Measurements from ENCODE around the gene SRP9.
A peak's percentile ranks its signal among the peaks of the same experiment; 100 is the strongest.
"Not testable (repeated sequence)": the region's sequence is repeated elsewhere in the genome, so short reads cannot be mapped to it uniquely, and the experiment has no call there.

SRP9 gene

DNA sequence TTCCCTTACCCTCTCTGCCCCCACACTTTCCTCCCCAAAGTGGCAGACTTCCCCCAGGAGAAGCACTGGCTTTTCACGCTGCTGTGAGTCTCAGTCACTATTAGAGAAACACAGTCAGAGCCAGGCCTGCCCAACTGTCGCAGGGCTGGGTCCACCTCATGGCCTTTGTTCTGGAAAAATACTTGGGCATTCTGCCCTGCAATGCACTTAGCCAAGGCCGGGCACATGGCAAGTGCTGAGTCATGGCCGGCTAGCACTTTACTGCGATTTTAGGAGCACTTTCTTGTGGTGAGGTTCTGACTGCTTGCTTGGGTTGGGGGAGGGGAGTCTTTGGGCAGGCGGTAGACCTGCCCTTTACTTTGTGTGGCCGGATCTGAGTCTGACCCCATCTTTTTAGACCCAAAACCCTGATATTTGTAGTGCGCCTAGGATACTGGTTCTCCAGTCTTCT lies 40.0 kb downstream of the SRP9 start:
- peak; percentile 13 for DNase-seq

GRCh38 chr1:225818229-225818628 lies 40.6 kb downstream of the SRP9 start:
- DNase-seq, result no peak

DNA sequence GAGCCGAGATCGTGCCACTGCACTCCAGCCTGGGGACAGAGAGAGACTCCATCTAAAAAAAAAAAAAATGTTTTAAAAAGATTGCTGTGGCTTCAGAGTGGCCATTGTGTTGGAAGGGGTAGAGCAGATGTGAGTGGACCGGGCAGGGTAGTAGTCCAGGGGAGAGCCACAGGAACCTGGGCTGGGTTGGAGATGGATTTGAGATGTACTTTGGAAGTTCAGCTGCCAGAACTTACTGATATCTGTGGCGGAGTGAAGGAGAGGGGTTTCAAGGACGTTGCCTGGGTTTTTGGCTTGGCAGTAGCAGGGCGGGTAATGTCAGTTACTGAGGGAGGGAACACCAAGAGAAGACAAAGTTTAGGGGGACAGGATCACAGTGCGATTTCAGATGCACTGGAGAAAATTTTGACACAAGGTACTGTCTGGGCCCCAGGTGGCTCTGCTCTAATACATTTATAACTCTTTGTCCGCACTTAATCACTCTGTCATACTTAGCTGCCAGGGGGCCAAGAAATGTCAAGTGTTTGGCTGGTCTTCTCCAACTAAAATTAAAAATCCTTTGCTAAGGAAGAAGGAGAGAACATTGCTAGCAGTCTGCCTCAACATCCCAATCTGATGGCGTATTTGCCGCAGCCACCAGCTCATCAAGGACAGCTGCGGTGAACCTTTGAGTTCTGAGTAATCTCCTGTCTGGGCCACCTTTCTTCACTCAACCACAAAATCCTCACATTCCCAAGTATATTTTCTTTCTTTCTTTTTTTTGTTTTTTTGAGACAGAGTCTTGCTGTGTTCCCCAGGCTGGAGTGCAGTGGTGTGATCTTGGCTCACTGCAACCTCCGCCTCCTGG lies 41.9 kb downstream of the SRP9 start:
- DNase-seq, result no peak

DNA sequence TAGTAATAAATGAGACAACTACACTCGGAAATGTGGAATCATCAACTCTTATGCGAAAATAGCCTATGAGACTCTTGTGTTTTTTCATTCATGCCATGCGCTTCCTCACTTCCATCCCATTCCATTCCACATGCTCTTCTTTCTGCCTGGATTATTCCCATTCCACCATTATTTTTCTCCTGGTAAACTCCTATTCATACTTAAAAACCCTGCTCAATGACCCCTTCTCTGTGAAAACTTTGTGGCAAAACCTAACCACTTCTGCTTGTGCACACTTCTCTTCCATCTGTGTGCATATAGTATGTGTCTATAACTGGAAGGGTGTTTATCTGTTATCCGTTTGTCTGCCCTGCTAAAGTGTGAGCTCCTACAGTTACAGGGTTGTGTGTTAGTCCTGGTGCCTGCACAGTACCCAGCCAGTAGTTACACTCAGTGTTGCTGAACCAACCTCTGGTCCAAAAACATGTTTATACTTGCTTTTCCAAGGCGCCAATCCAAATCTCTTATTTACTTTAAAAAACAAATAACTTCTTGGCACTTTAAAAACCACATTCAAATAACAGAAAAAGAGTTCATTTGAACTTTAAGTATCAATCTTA lies 43.0 kb downstream of the SRP9 start:
- DNase-seq, result peak; percentile 23

- DNase-seq, result no peak
Observed at GRCh38 chr1:225822655-225823403, 45.2 kb downstream of the SRP9 start.

DNA sequence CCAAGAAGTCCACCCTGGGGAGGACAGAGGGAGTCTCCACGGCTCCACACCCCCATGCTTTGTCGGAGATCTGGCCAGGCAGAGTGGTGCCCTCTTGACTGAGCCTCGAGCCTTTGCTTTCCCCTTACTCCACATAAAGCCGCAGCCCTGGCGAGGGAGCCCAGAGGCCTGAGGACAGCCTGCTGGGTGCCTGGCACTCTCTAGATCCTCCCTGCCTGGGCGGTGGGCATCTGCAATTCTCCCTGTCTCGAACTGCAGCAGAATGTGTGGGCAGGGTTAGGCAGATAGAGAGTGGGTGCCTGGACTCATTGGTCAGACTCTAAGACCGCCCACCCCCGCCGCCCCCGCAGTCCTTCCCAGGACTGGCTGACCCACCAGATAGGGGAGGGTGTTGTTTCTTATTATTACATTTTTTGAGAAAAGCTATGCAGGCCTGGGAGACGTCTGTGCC lies 46.2 kb downstream of the SRP9 start:
- peak; percentile 21 for DNase-seq

- peak; percentile 88 for DNase-seq
Observed at GRCh38 chr1:225824533-225824941, 46.9 kb downstream of the SRP9 start.

GRCh38 chr1:225825078-225825477 lies 47.5 kb downstream of the SRP9 start:
- DNase-seq, result peak; percentile 80

- peak; percentile 78 for DNase-seq
Observed at GRCh38 chr1:225825607-225826007, 48.0 kb downstream of the SRP9 start.

- no peak for DNase-seq
Observed at GRCh38 chr1:225827076-225827475, 49.5 kb downstream of the SRP9 start.

- no peak for DNase-seq
Observed at GRCh38 chr1:225828706-225829345, 51.2 kb downstream of the SRP9 start.

DNA sequence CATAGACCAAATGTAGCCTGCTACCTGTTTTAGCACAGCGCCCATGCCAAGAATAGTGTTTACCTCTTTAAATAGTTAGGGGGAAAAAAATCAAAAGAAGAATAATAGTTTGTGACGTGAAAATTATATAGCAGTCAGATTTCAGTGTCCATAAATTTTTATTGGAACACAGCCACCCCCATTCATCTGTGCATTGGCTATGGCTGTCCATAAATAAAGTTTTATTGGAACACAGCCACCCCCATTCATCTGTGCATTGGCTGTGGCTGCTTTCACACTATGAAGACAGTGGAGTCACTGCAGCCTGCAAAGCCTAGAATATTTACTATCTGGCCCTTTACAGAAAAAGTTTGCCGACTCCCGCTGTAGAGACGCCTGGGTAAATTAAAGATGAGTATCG lies 53.2 kb downstream of the SRP9 start:
- DNase-seq, result no peak

DNA sequence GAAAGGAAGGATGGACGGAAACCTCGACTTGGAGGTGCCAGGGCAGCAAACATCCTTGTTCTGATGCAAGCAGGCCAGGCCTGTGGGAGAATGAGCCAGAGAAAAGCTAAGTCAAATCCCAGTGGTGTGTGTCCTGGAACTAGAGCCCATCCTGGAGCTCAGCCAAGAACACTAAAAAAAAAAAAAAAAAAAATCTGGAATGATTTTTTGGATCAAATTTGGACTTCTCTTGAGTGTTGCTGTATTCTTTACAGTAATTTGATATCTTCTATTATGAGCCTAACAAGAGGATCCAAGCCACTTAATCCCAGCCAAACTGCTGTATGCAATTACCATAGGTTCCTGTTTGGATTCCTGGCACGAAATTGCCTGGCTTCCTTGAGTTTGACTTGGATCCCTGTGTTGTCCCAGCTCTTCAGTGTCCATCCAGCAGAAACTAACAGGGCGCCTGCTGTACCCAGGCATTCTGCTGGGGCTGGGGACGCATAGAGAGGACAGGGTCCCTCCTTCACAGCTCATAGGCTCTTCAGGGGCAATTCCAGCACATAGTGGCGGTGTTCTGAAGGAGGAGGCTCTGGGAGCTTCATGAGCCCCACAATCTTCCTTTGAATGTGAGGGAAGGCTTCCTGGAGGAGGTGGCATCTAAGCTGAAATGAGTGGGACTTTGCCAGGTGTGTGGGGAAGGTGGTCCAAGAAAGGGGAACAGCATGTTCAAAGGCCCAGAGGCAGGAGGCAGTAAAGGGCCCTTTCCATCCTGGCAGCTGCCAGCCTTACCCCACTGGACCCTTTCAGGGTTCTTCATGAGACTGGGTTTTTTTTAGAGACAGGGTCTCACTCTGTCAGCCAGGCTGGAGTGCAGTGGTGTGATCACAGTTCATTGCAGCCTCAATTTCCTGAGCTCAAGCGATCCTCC lies 57.0 kb downstream of the SRP9 start:
- peak; percentile 39 for DNase-seq

DNA sequence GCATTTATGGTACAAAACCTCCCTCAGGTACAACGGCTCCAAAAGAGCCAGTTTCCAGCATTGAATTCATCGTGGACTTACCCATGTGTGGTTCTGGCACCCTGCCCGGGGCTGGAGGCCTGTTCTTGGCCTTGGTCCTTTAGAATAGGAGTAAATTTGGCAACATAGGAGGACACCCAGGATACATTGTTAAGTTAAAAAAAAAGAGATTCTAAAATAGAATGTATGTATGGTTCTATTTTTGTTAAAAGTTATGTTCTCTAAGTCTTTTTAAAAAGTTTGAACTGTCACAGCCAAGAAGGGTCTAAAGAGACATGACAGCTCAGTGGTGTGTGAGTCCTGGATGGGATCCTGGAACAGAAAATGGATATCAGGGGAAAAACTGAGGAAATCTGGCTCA lies 58.2 kb downstream of the SRP9 start:
- no peak for DNase-seq

- not testable (repeated sequence) for DNase-seq
Observed at GRCh38 chr1:225836296-225836695, 58.7 kb downstream of the SRP9 start.

- DNase-seq, result no peak
Observed at GRCh38 chr1:225838793-225839192, 61.2 kb downstream of the SRP9 start.
